Body of pancreas (tissue), 4 donors: ENCODE data around the gene PDLIM4.

Experiments
- POLR2A ChIP-seq, 3 donors: fragments of 450-650 bp; IDR thresholded peaks; one replicate each; pipeline ENCODE4 v1.6.1; 2016; ENCODE audit warnings: antibody characterized with exemption in 3 of 3, mild to moderate bottlenecking in 2 of 3
- TF ChIP-seq, protein P1 (sequence below), 7 experiments: fragments of 450-650 bp in 4 of 7; fragments of 200-600 bp in 3 of 7; sonication (generic) in 3 of 7; IDR thresholded peaks; one replicate each; pipeline ENCODE4 v1.5.1; 2016 to 2019; ENCODE audit warnings: antibody characterized with exemption in 7 of 7

DNA sequence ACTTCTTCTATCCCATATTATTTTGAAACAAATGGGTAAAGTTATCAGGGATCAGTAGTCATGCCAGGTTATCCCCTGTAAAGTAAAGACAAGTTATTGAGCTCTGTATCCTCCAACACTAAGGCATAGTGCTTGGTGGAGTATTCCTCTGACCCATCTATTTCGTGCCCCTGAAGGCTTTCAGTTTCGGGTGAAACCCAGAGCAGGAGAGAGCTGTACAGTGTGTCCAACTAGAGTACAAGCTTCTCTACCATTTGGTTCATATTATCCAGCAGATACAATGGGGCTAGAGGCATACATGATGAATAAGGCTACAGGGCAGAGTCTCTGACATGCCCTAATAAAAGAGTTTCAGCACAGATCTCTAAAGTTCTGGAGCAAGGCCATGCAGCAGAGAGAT lies 33.5 kb downstream of the PDLIM4 start:
- TF ChIP-seq, protein P1, sequence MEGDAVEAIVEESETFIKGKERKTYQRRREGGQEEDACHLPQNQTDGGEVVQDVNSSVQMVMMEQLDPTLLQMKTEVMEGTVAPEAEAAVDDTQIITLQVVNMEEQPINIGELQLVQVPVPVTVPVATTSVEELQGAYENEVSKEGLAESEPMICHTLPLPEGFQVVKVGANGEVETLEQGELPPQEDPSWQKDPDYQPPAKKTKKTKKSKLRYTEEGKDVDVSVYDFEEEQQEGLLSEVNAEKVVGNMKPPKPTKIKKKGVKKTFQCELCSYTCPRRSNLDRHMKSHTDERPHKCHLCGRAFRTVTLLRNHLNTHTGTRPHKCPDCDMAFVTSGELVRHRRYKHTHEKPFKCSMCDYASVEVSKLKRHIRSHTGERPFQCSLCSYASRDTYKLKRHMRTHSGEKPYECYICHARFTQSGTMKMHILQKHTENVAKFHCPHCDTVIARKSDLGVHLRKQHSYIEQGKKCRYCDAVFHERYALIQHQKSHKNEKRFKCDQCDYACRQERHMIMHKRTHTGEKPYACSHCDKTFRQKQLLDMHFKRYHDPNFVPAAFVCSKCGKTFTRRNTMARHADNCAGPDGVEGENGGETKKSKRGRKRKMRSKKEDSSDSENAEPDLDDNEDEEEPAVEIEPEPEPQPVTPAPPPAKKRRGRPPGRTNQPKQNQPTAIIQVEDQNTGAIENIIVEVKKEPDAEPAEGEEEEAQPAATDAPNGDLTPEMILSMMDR (IDR thresholded peaks at IDR 0.05), result no peak
- no peak for TF ChIP-seq POLR2A (IDR thresholded peaks at IDR 0.05)
